HG02884 (cell line): Measurements from ENCODE around the gene TSPAN17.

ENCODE experiments used
- ATAC-seq: cut with Tn5 transposase; IDR thresholded peaks from one replicate; pipeline ENCODE4 v1.9.1; 2021; ENCODE audit warnings: mild to moderate bottlenecking, moderate library complexity; ENCODE audit not compliant: unreplicated experiment

Gene TSPAN17

GRCh38 chr5:176658817-176659511 lies 11.7 kb downstream of the TSPAN17 start:
- ATAC-seq = no peak

GRCh38 chr5:176659512-176659839 lies 12.2 kb downstream of the TSPAN17 start:
- no peak for ATAC-seq

- ATAC-seq = no peak
These were observed 12.7 kb downstream of the TSPAN17 start for GRCh38 chr5:176659860-176660461.

- ATAC-seq = peak; percentile 27
These were observed 13.2 kb downstream of the TSPAN17 start for GRCh38 chr5:176660530-176660859.

- peak; percentile 63 for ATAC-seq
These were observed 13.8 kb downstream of the TSPAN17 start for GRCh38 chr5:176660860-176661641.

GRCh38 chr5:176661676-176662075 lies 14.4 kb downstream of the TSPAN17 start:
- ATAC-seq = no peak

GRCh38 chr5:176662371-176663333 lies 15.4 kb downstream of the TSPAN17 start:
- no peak for ATAC-seq

GRCh38 chr5:176663566-176663965 lies 16.3 kb downstream of the TSPAN17 start:
- ATAC-seq = no peak

- no peak for ATAC-seq
These were observed 17.2 kb downstream of the TSPAN17 start for GRCh38 chr5:176664479-176664878.

GRCh38 chr5:176664886-176665285 lies 17.6 kb downstream of the TSPAN17 start:
- no peak for ATAC-seq

- no peak for ATAC-seq
These were observed 18.2 kb downstream of the TSPAN17 start for GRCh38 chr5:176665517-176665916.

- no peak for ATAC-seq
These were observed 20.4 kb downstream of the TSPAN17 start for GRCh38 chr5:176667637-176668036.

- ATAC-seq = no peak
These were observed 23.2 kb downstream of the TSPAN17 start for GRCh38 chr5:176670449-176670848.

GRCh38 chr5:176671399-176671798 lies 24.1 kb downstream of the TSPAN17 start:
- no peak for ATAC-seq

- ATAC-seq = no peak
These were observed 24.8 kb downstream of the TSPAN17 start for GRCh38 chr5:176671890-176672747.

GRCh38 chr5:176673651-176674583 lies 26.6 kb downstream of the TSPAN17 start:
- ATAC-seq = no peak

GRCh38 chr5:176674799-176675198 lies 27.5 kb downstream of the TSPAN17 start:
- ATAC-seq = no peak

GRCh38 chr5:176675676-176676360 lies 28.5 kb downstream of the TSPAN17 start:
- ATAC-seq = no peak
